ENCODE results near the gene XXYLT1.

GRCh38 chr3:195270079-195270816 is 711 bp downstream of the XXYLT1 start:
- TF ChIP-seq POLR2AphosphoS5 (IDR thresholded peaks at IDR 0.05; ENCODE audit: low read depth, low read length) (no peak), CTCF (IDR thresholded peaks at IDR 0.05; ENCODE audit: control extremely low read depth in 1 of 3, insufficient read depth in 1 of 3, low read depth in 1 of 3, low read length in 3 of 3) (peak in 1 of 3 experiments; percentile 9; a peak in 1 of 4 replicates), SAP30 (IDR thresholded peaks at IDR 0.05; ENCODE audit: insufficient read depth, insufficient replicate concordance, low read length) (peak; percentile 37), CBX5 (IDR thresholded peaks at IDR 0.05; ENCODE audit: low read depth, low read length) (no peak), RAD21 (IDR thresholded peaks at IDR 0.05 in 1 of 2, conservative IDR thresholded peaks at IDR 0.05 in 1 of 2; ENCODE audit: low read depth in 2 of 2, low read length in 2 of 2) (0 out of 4 replicates have a peak, but pooled peaks of 1 of the 2 experiments have one; percentile 6), SP4 (IDR thresholded peaks at IDR 0.05; ENCODE audit: low read length) (no peak), MAX (IDR thresholded peaks at IDR 0.05) (peak; percentile 95), BRCA1 (IDR thresholded peaks at IDR 0.05; ENCODE audit: low read depth, low read length) (no peak), GTF2F1 (IDR thresholded peaks at IDR 0.05; ENCODE audit: borderline replicate concordance, low read depth, low read length) (no peak), ATF3 (IDR thresholded peaks at IDR 0.05; ENCODE audit: insufficient read depth, low read depth, low read length) (no peak), POLR2A (IDR thresholded peaks at IDR 0.05; ENCODE audit: control extremely low read depth in 1 of 2, low read depth in 2 of 2, low read length in 2 of 2) (no peak), EZH2 (IDR thresholded peaks at IDR 0.05; ENCODE audit: low read depth, low read length, severe bottlenecking) (peak; percentile 25), EP300 (IDR thresholded peaks at IDR 0.05; ENCODE audit: borderline replicate concordance in 1 of 2, low read depth in 2 of 2, low read length in 2 of 2) (no peak), MAFK (IDR thresholded peaks at IDR 0.05; ENCODE audit: low read depth, low read length) (no peak)
